GM19455 (cell line): ENCODE data around the gene UFL1.
"Not testable (repeated sequence)": the region's sequence is repeated elsewhere in the genome, so short reads cannot be mapped to it uniquely, and the experiment has no call there.

Experiments used
- ATAC-seq: cut with Tn5 transposase; IDR thresholded peaks from one replicate; pipeline ENCODE4 v1.9.1; 2021; ENCODE audit not compliant: unreplicated experiment

The UFL1 gene

DNA sequence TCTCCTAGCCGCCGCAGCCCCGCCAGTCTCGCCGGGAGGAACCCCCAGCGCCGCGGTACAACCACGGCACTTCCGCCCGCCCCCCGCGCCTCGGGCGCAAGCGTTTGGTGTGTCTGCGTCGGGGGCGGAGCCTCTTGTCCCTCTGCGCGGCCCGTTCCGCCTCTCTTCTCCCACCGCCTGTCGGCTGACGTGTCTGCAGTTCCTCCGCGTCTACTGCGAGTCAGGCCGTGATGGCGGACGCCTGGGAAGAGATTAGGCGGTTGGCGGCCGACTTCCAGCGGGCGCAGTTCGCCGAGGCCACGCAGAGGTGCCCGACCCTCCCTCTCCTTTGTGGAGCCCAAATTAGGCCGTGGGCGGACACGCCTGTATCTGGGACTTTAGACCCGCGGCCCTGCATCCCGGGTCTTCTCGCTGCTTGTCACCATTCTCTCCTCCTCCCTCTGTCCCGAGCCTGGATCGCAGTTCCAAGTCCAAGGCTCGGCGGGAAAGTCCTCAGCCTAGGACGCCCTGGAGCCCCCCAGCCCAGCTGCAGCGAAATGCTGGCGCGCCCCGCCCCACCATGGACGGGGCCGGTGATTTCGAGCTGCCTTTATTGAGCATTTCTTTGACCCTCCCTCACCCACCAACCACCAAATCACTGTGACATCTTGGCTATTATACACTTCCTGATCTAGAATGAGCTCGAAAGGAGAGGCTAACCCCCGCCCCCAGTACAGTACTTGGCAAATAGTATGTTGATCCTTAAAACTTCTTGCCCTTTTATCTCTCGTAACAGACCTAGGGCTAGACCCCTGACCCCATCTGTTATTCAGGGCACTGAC is at the start of gene UFL1:
TSS of gene UFL1 (plus strand) at position 163 of the 821 bp plus-strand sequence. CDS start at position 231, 68 bp downstream.
- ATAC-seq: peak; percentile 94

DNA sequence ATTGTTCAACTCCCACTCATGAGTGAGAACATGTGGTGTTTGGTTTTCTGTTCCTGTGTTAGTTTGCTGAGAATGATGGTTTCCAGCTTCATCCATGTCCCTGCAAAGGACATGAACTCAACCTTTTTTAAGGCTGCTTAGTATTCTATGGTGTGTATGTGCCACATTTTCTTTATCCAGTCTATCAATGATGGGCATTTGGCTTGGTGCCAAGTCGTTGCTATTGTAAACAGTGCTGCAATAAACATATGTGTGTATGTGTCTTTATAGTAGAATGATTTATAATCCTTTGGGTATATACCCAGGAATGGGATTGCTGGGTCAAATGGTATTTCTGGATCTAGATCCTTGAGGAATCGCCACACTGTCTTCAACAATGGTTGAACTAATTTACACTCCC is 49.3 kb upstream of the UFL1 start:
- not testable (repeated sequence) for ATAC-seq

DNA sequence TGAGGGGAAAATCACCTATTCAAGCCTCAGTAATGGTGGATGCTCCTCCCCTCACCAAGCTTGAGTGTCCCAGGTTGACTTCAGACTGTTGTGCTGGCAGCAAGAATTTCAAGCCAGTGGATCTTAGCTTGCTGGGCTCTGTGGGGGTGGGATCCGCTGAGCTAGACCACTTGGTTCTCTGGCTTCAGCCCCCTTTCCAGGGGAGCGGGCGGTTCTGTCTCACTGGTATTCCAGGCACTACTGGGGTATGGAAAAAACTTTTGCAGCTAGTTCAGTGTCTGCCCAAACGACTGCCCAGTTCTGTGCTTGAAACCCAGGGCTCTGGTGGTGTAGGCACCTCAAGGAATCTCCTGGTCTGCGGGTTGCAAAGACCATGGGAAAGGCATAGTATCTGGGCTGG is 42.9 kb upstream of the UFL1 start:
- no peak for ATAC-seq

DNA sequence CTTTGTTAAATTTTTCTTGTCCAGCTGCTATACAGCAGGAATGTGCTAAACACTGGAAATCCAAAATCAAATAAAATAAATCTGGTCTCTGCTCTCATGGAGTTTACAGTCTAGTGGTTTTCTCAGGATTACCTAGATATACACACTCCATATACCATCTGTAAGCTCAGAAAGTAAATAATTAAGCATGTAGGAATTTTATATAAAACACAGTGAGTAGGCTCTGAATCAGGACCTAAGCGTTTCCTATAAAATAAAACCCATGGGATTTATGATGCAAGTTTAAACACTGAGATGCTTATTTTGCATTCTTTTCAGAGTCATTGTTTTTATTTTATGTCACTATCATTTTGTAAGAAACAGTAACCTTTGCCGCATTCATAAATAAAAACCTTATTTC is 29.7 kb upstream of the UFL1 start:
- no peak for ATAC-seq

DNA sequence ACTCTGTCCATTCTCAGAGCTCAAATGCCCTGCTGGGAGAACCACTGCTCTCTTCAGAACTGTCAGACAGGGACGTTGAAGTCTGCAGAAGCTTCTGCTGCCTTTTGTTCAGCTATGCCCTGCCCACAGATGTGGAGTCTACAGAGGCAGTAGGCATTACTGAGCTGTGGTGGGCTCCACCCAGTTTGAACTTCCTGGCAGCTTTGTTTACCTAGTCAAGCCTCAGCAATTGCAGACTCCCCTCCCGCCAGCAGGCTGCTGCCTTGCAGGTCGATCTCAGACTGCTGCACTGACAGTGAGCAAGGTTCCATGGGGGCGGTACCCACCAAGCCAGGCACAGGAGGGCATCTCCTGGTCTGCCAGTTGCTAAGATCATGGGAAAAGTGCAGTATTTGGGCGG is 21.8 kb upstream of the UFL1 start:
- no peak for ATAC-seq

DNA sequence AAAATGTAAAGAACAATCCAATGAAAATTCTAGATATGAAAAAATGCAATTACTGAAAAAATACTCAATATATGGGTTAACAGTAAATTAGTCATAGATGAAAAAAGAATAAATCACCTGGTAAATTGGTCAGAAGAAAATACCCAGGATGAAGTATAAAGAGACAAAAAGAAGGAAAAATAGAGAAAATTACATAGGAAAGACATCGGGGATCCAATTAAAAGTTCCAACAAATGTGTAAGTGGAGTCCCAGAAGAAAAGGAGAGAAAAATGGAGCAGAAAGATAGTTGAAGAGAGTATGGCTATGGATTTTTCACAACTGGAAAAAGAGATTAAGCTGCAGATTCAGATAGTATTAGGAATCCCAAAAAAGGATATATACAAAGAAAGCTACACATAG is 18.7 kb upstream of the UFL1 start:
- no peak for ATAC-seq

DNA sequence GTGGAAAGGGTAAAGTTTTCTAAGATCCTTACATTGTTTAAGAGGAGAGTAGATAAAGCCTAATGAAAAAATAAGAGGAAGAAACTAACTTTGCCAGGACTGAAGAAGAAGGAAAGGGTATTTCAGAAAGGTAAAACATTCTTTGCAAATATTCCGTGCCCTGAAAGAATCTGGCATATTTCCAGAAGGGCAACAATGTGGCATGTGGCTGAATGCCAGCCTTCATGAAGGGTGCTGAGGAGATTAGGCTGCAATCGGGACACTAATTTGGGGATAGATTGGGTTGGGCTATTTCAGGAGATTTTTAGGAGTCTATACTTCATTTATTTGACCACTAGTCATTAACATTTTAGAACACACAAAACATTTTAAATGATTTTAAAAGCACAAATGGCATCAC is 16.2 kb upstream of the UFL1 start:
- no peak for ATAC-seq

DNA sequence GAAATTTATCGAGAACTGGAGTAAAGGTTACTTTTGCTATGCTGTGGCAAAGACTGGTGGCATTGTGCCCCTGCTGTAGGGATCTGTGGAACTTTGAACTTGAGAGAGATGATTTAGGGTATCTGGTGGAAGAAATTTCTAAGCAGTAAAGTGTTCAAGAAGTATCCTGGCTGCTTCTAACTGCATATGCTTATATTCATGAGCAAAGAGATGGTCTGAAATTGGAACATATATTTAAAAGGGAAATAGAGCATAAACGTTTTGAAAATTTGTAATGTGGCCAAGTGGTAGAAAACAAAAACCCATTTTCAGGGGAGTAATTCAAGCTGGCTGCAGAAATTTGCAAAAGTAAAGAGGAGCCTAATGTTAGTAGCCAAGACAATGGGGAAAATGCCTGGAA is 12.3 kb upstream of the UFL1 start:
- no peak for ATAC-seq

DNA sequence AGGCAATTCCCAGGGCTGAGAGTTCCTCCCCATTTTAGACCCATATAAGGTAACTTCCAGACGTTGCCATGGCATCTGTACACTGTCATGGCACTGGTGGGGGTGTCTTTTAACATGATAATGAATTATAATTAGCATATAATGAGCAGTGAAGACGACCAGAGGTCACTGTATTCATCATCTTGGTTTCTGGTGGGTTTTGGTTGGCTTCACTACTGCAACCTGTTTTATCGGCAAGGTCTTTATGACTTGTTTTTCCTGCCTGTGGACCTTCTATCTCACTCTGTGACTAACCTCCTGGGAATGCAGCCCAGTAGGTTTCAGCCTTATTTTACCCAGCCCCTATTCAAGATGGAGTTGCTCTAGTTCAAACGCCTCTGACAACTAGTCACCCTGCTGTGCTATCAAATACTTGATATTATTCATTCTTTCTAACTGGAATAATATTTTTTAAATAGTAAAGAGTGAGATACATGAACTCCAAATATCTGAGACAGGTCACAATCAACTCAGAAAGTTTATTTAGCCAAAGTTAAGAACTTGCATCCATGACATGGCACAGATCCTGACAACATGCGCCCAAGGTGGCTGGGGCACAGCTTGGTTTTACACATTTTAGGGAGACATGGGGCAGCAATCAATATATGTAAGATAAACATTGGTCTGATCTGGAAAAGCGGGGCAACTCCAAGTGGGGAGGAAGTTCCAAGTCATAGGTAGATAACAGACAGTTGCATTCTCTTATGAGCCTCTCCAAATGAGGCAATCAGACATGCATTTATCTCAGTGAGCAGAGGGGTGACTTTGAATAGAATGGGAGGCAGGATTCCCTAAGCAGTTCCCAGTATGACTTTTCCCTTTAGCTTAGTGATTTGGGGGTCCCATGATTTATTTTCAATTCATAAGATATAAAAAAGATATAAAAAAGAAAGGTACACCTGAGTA is 1.2 kb upstream of the UFL1 start:
- no peak for ATAC-seq

DNA sequence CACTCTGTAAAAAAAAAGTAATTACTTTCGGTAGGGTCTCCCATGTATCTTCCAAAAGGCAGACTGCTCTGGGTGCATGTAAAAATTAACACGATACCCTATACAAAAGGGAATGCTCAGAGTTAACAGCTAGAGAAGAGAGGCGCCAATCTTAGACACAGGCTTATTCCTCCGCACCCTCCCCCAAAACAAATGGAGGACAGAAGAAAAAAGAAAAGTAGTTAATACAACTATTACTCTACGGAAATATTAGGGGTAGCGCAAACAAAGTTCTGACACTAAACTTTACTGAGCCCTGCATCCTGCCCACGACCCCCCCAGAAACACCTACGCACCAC is 331 bp upstream of the UFL1 start:
- ATAC-seq: peak; percentile 28

DNA sequence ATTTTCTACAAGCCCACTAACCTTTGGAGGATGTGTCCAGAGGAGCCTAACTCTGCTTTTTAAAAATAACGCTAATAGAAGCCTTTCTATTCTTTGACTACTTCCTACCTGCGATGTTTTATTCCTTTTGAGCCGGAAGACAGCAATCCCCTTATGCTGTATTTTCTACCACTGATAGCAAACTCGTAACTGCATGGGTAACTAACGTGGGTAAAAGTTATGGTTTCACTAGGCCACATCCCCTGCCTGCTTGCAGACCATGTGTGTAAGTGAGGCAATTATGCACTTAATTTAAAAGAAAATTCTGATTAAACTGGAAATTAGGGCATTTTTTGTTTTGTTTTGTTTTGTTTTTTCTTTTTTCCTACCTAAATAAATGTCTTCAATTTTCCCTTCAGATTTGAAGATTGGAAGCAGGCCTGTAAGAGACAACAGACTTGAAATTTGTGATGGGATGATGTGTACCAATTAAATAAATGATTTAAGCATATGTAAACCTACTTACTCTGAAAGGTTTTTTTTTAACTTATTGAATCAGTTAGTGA is 931 bp downstream of the UFL1 start:
- ATAC-seq: peak; percentile 35

DNA sequence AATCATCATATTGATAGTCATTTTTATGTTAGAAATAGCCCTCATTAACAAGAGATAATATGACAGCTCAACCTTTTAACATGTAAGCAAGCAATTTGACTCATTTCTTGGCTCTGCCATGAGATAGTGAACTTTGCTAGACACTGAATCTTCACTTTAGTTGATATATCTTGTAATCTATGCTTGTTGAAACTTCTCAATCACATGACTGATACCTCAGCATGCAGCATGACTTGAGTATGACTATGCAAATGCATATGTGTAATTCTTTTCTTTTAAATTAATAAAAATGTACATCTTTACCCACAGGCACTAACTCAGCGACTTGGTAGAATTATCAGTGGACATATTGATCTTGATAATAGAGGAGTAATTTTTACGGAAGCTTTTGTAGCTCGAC is 6.6 kb downstream of the UFL1 start:
- no peak for ATAC-seq

DNA sequence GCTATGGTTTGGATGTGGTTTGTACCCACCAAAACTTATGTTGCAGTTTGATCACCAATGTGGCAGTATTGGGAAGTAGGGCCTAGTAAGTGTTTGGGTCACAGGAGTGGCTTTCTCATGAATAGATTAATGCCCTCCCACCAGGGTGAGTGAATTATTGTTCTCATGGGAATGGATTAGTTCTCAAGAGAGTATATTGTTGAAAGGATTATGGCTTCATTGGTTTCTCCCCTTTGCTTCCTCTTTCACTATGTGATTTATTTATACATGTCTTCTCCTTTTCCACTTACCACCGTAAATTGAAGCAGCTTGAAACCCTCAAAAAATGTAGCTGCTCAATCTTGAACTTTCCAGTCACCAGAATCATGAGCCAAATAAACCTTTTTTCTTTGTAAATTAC is 10.8 kb downstream of the UFL1 start:
- ATAC-seq: no peak

DNA sequence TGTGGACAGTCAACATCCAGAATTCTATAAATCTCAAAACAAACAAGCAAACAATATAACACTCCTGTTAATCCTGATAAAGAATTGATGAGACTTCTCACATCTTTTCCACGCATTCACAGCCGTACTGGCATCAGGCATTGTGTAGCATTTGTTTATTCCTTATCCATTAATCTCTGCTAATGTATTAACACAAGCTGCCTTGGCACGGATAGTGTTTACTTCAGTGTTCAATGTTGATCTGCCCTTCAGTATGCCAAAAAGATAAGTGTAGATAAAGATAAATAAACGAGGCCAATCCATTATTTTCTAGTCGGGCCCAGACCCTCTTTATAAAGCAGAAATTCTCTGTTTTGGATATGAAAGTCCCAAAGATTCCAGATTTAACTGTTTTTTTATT is 16.1 kb downstream of the UFL1 start:
- ATAC-seq: no peak

DNA sequence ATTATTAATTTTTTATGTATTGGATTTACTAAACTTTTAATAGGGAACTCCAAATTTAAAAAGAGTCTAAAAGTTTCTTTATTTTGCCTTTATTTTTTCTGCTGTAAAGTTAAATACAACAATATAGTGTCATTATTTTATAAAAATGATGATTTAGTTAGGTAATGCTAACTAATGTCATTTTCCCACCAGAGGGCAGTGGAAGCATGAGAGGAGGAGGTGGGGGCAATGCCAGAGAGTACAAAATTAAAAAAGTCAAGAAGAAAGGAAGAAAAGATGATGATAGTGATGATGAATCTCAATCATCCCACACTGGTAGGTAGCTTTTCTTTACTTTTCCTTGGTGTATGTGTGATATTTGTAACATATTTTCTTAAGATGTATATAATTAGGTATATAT is 21.1 kb downstream of the UFL1 start:
- no peak for ATAC-seq

DNA sequence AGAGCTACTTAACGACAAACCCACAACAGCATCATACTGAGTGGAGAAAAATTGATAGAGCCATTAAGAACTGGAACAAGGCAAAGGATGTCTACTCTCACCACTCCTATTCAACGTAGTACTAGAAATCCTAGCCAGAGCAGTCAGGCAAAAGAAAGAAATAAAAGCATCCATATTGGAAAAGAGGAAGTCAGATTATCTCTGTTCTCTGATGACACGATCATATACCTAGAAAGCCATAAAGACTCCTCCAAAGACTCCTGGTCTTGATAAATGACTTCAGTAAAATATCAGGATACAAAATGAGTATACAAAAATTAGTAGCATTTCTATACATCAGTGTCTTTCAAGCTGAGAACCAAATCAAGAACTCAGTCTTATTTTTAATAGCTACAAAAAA is 24.3 kb downstream of the UFL1 start:
- no peak for ATAC-seq

DNA sequence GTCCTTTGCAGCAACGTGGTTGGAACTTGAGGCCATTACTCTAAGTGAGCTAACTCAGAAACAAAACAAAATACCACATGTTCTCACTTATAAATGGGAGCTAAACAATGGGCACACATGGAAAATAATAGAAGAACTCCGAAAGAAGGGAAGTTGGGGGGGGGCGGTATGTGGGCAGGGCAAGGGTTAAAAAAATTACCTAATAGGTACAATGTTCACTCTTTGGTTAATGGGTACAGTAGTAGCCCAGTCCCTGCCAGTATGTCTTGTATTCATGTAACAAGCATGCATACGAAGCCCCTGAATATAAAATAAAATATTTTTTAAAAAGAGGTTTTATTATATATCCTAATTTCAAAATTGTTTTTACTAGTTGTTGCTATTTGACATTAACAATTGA is 26.0 kb downstream of the UFL1 start:
- no peak for ATAC-seq

DNA sequence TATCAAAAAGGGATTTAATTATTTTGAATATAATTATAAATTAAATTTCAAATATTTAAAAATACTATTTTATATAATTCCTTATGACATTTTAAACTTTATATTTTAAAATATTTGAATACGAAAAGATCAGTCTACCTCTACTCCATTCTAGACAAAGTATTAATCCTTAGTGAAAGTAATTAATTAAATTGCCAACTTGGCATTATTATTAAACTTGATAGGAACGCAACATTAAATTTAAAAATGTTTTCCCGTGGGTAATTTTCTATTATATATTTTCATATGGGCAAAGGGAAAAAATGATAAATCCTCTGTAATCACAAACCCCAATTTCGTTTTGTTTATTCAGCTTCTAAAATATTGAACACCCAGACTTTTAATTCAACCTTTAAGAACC is 33.0 kb downstream of the UFL1 start:
- no peak for ATAC-seq

DNA sequence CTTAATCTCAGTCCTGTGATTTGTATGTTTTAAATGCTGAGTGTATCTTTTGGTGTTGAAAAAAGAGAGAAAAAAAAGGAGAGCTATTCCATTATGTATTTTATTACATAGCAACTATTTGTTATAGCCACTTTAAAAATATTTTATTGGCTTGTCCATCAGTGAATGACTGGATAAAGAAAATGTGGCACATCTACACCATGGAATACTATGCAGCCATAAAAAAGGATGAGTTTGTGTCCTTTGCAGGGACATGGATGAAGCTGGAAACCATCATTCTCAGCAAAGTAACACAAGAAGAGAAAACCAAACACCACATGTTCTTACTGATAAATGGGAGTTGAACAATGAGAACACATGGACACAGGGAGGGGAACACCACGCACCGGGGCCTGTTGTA is 38.1 kb downstream of the UFL1 start:
- ATAC-seq: not testable (repeated sequence)

DNA sequence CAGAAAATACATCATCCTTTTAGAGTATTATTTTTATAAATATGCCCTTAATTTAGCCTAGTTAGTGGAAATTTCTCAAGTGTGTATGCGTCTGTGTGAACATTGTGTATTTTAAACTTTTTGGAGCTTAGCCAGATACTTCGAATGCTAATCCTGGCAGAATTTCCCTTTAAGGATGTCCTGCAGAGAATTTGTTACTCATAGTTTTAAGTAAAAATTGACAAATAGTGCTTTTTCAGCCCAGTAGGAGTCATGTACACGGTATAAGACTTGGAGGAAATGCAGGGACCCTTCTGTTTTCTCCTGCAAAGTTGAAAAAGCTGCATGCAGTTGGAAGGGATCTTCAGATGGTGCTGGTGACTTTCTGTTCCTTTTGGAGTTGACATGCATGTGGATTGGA is 41.3 kb downstream of the UFL1 start, which contains the start of gene FHL5:
TSS of gene FHL5 (plus strand) at position 243 of the 400 bp plus-strand sequence. CDS start 40,486 bp downstream, outside the sequence.
- no peak for ATAC-seq

DNA sequence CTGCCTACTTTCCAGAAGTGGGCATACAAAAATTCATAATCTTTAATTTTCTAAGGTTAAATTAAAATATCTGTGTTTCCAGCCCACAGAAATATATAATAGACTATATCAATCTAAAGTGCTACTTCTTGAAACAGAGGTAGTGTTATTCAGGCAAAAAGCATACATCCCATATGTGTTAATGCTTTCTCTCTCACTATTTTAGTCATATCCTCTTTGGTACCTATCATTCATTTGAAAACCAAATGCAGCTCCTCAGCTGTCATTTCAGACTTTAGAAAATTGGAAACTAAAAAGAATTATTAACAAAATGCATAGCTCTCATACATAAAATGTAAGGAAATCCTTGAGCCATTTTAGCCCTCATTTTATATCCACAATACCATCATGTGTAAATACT is 42.2 kb downstream of the UFL1 start:
- ATAC-seq: no peak

DNA sequence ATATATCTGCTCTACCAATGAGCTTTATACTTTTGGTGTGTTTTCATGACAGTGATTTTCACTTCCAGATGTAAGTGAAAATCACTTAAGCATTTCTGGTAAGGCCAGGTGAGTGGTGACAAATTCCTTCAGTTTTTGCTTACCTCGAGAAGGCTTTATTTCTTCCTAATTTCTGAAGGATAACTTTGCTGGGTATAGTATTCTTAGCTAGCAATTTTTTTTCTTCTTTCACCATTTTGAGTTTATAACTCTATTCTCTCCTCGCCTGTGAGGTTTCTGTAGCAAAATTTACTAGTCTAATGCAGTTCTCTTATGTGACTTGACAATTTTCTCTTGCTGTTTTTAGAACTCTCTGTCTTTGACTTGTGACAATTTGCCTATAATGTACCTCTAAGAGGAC is 48.4 kb downstream of the UFL1 start:
- ATAC-seq: no peak
